ENCODE data around the gene FAM78A.

- TF ChIP-seq CTCF (IDR thresholded peaks at IDR 0.05) (no peak), EP300 (IDR thresholded peaks at IDR 0.05) (no peak), POLR2AphosphoS5 (IDR thresholded peaks at IDR 0.05) (no peak)
Measured at GRCh38 chr9:131255676-131256197, 20.6 kb downstream of the FAM78A start.

Data from esophagus muscularis mucosa (tissue), 4 donors.